CD8-positive, alpha-beta memory T cell (primary cell): Measurements from ENCODE around the gene DSCAML1. TPM values are rescaled to one million over a fixed set of nuclear protein-coding genes. Genes with fewer than 3 reads are reported as not detected.

Source experiments
- CTCF ChIA-PET: fragments of 350-600 bp; sonication (Branson Sonifier 250); formaldehyde crosslinking; loops from one replicate; lab custom pipeline; 2021; ENCODE audit warnings: antibody characterized with exemption; lab: Charles Lee
- POLR2A ChIA-PET: fragments of 350-600 bp; sonication (Branson Sonifier 250); formaldehyde crosslinking; loops from one replicate; lab custom pipeline; 2021; ENCODE audit warnings: antibody characterized with exemption; lab: Charles Lee
- DNase-seq, 5 donors: peaks; one replicate each; pipeline versions ENCODE4 v3.0.0 to v3.0.0-alpha.2; 2020 to 2022; ENCODE audit warnings: mixed read lengths in 1 of 5
- H3K27ac ChIP-seq: one replicate; pipeline ENCODE4 v1.7.0; 2013; ENCODE audit warnings: low read depth, mild to moderate bottlenecking, low read length, moderate library complexity
- H3K27me3 ChIP-seq: 2 replicates; pipeline ENCODE4 v1.7.0; 2013; ENCODE audit warnings: low read length, mild to moderate bottlenecking; ENCODE audit not compliant: insufficient read depth, poor library complexity, severe bottlenecking
- H3K36me3 ChIP-seq: 2 replicates; pipeline ENCODE4 v1.7.0; 2013; ENCODE audit warnings: mild to moderate bottlenecking, low read length, moderate library complexity; ENCODE audit not compliant: insufficient read depth
- H3K4me1 ChIP-seq: 2 replicates; pipeline ENCODE4 v1.7.0; 2013; ENCODE audit warnings: mild to moderate bottlenecking, low read length, moderate library complexity; ENCODE audit not compliant: insufficient read depth
- H3K4me3 ChIP-seq: 2 replicates; pipeline ENCODE4 v1.7.0; 2013; ENCODE audit warnings: mild to moderate bottlenecking, low read length
- H3K9me3 ChIP-seq: 2 replicates; pipeline ENCODE4 v1.7.0; 2013; ENCODE audit warnings: mild to moderate bottlenecking, low read length
- H3K27ac Mint-ChIP-seq, 8 donors: one replicate each; pipeline ENCODE4 v1.8.0; 2020 to 2021; ENCODE audit warnings: mixed read lengths in 8 of 8, mild to moderate bottlenecking in 6 of 8, inconsistent platforms in 3 of 8, moderate library complexity in 3 of 8
- H3K27me3 Mint-ChIP-seq, 2 donors: one replicate each; pipeline ENCODE4 v1.8.0; 2020 to 2021; ENCODE audit warnings: mixed read lengths in 2 of 2, mild to moderate bottlenecking in 1 of 2, moderate library complexity in 1 of 2
- H3K36me3 Mint-ChIP-seq, 3 donors: one replicate each; pipeline ENCODE4 v1.8.0; 2020 to 2021; ENCODE audit warnings: mixed read lengths in 3 of 3, inconsistent platforms in 1 of 3, mild to moderate bottlenecking in 1 of 3
- H3K4me1 Mint-ChIP-seq, 3 donors: one replicate each; pipeline ENCODE4 v1.8.0; 2020 to 2021; ENCODE audit warnings: mixed read lengths in 3 of 3, inconsistent platforms in 1 of 3, mild to moderate bottlenecking in 1 of 3
- H3K4me3 Mint-ChIP-seq, 7 donors: one replicate each; pipeline ENCODE4 v1.8.0; 2020 to 2021; ENCODE audit warnings: mixed read lengths in 7 of 7, mild to moderate bottlenecking in 6 of 7, moderate library complexity in 4 of 7, inconsistent platforms in 2 of 7
- H3K9me3 Mint-ChIP-seq, 5 donors: one replicate each; pipeline ENCODE4 v1.8.0; 2020 to 2022; ENCODE audit warnings: mixed read lengths in 5 of 5, mild to moderate bottlenecking in 3 of 5, moderate library complexity in 2 of 5, inconsistent platforms in 1 of 5
- polyA plus RNA-seq: library from polyadenylated mRNA; unstranded; fragments of 300-500 nt; fragmentation: Illumina TruSeq; gene quantifications from one replicate; pipeline ENCODE4 v1.2.3, GENCODE V29; 2021
- total RNA-seq, 2 experiments: library from RNA; stranded (reverse); gene quantifications; one replicate each; pipeline ENCODE4 v1.2.3, GENCODE V29; 2021

DSCAML1 gene
- total and polyA plus RNA-seq, 3 experiments from 2014 or later: 0.48 to 0.91 TPM; not detected in 1

- POLR2A ChIA-PET: no interaction called here
- H3K27me3 Mint-ChIP-seq: peaks cover 9 to 22% of the 10 kb centered on the region in 2 donors
- peak overlapping the region in 1 of 7 donors; percentile 60 for H3K4me3 Mint-ChIP-seq
- no peaks in the 10 kb centered on the region for H3K36me3 ChIP-seq
- no peak overlapping the region for H3K27ac ChIP-seq
- no peak for DNase-seq
- H3K27me3 ChIP-seq: no peaks in the 10 kb centered on the region
- H3K9me3 ChIP-seq: no peaks in the 10 kb centered on the region
- H3K4me3 ChIP-seq: no peak overlapping the region
- no peaks in the 10 kb centered on the region for H3K9me3 Mint-ChIP-seq
- H3K4me1 Mint-ChIP-seq: no peaks in the 10 kb centered on the region
- no peaks in the 10 kb centered on the region for H3K4me1 ChIP-seq
- H3K27ac Mint-ChIP-seq: no peak overlapping the region
- CTCF ChIA-PET: no interaction called here
- H3K36me3 Mint-ChIP-seq: no peaks in the 10 kb centered on the region
Observed at GRCh38 chr11:117529816-117530215, 267.2 kb downstream of the DSCAML1 start.

- H3K9me3 Mint-ChIP-seq: no peaks in the 10 kb centered on the region
- Histone ChIP-seq H3K27me3 (no peaks in the 10 kb centered on the region), H3K27ac (no peak overlapping the region), H3K9me3 (no peaks in the 10 kb centered on the region), H3K36me3 (no peaks in the 10 kb centered on the region), H3K4me3 (no peak overlapping the region), H3K4me1 (no peaks in the 10 kb centered on the region)
- ChIA-PET POLR2A (interaction anchor here (0.9 kb wide), 1 partner anchor 28 kb away, joined by 3 read pairs; no protein-coding TSS in a partner anchor), CTCF (no interaction called here)
- no peak for DNase-seq
- H3K4me3 Mint-ChIP-seq: no peak overlapping the region
- H3K36me3 Mint-ChIP-seq: no peaks in the 10 kb centered on the region
- H3K27ac Mint-ChIP-seq: peak overlapping the region in 1 of 8 donors; percentile 67
- no peaks in the 10 kb centered on the region for H3K4me1 Mint-ChIP-seq
- peaks cover 8 to 22% of the 10 kb centered on the region in 2 donors for H3K27me3 Mint-ChIP-seq
Observed at GRCh38 chr11:117528097-117528721, 268.8 kb downstream of the DSCAML1 start.

- no peaks in the 10 kb centered on the region for H3K4me1 Mint-ChIP-seq
- H3K36me3 Mint-ChIP-seq: no peaks in the 10 kb centered on the region
- H3K27me3 Mint-ChIP-seq: peaks cover 8 to 22% of the 10 kb centered on the region in 2 donors
- Histone ChIP-seq H3K36me3 (no peaks in the 10 kb centered on the region), H3K9me3 (no peaks in the 10 kb centered on the region), H3K4me1 (no peaks in the 10 kb centered on the region), H3K27ac (no peak overlapping the region), H3K27me3 (no peaks in the 10 kb centered on the region), H3K4me3 (no peak overlapping the region)
- POLR2A ChIA-PET: interaction anchor here (0.9 kb wide), 1 partner anchor 27 kb away, joined by 3 read pairs; no protein-coding TSS in a partner anchor
- no peak overlapping the region for H3K27ac Mint-ChIP-seq
- CTCF ChIA-PET: no interaction called here
- no peak for DNase-seq
- no peak overlapping the region for H3K4me3 Mint-ChIP-seq
- no peaks in the 10 kb centered on the region for H3K9me3 Mint-ChIP-seq
Observed at GRCh38 chr11:117527271-117527670, 269.7 kb downstream of the DSCAML1 start.

- Mint-ChIP-seq H3K36me3 (no peaks in the 10 kb centered on the region), H3K9me3 (no peaks in the 10 kb centered on the region), H3K27me3 (peaks cover 8 to 19% of the 10 kb centered on the region in 2 donors), H3K4me3 (no peak overlapping the region), H3K27ac (no peak overlapping the region), H3K4me1 (no peaks in the 10 kb centered on the region)
- Histone ChIP-seq H3K4me1 (no peaks in the 10 kb centered on the region), H3K27me3 (no peaks in the 10 kb centered on the region), H3K9me3 (no peaks in the 10 kb centered on the region), H3K4me3 (no peak overlapping the region), H3K27ac (no peak overlapping the region), H3K36me3 (no peaks in the 10 kb centered on the region)
- ChIA-PET CTCF (no interaction called here), POLR2A (no interaction called here)
- no peak for DNase-seq
Observed at GRCh38 chr11:117525866-117526542, 271.0 kb downstream of the DSCAML1 start.

GRCh38 chr11:117524468-117525183, 272.4 kb downstream of the DSCAML1 start:
- H3K27ac ChIP-seq: no peak overlapping the region
- H3K36me3 Mint-ChIP-seq: peaks cover 0 to 2% (median 0%) of the 10 kb centered on the region in 3 donors
- DNase-seq: no peak
- no peak overlapping the region for H3K4me3 Mint-ChIP-seq
- no peaks in the 10 kb centered on the region for H3K9me3 Mint-ChIP-seq
- H3K27me3 ChIP-seq: no peaks in the 10 kb centered on the region
- no peak overlapping the region for H3K27ac Mint-ChIP-seq
- no peak overlapping the region for H3K4me3 ChIP-seq
- no peaks in the 10 kb centered on the region for H3K4me1 Mint-ChIP-seq
- H3K27me3 Mint-ChIP-seq: peaks cover 4 to 9% of the 10 kb centered on the region in 2 donors
- no peaks in the 10 kb centered on the region for H3K9me3 ChIP-seq
- POLR2A ChIA-PET: no interaction called here
- CTCF ChIA-PET: no interaction called here
- no peaks in the 10 kb centered on the region for H3K4me1 ChIP-seq
- H3K36me3 ChIP-seq: no peaks in the 10 kb centered on the region

- no peaks in the 10 kb centered on the region for H3K27me3 ChIP-seq
- H3K4me3 Mint-ChIP-seq: no peak overlapping the region
- H3K27ac ChIP-seq: no peak overlapping the region
- peaks cover 4 to 9% of the 10 kb centered on the region in 2 donors for H3K27me3 Mint-ChIP-seq
- peaks cover 0 to 2% (median 0%) of the 10 kb centered on the region in 3 donors for H3K36me3 Mint-ChIP-seq
- H3K4me1 ChIP-seq: no peaks in the 10 kb centered on the region
- no peaks in the 10 kb centered on the region for H3K9me3 ChIP-seq
- H3K4me1 Mint-ChIP-seq: no peaks in the 10 kb centered on the region
- ChIA-PET POLR2A (no interaction called here), CTCF (no interaction called here)
- H3K36me3 ChIP-seq: no peaks in the 10 kb centered on the region
- no peaks in the 10 kb centered on the region for H3K9me3 Mint-ChIP-seq
- no peak overlapping the region for H3K27ac Mint-ChIP-seq
- no peak overlapping the region for H3K4me3 ChIP-seq
- DNase-seq: no peak
Observed at GRCh38 chr11:117523680-117524079, 273.3 kb downstream of the DSCAML1 start.

- Histone ChIP-seq H3K27me3 (no peaks in the 10 kb centered on the region), H3K4me3 (no peak overlapping the region), H3K36me3 (no peaks in the 10 kb centered on the region), H3K27ac (no peak overlapping the region), H3K9me3 (no peaks in the 10 kb centered on the region), H3K4me1 (no peaks in the 10 kb centered on the region)
- no peaks in the 10 kb centered on the region for H3K9me3 Mint-ChIP-seq
- H3K27me3 Mint-ChIP-seq: peaks cover 2% of the 10 kb centered on the region in 2 donors
- POLR2A ChIA-PET: no interaction called here
- no peak for DNase-seq
- H3K4me3 Mint-ChIP-seq: no peak overlapping the region
- peaks cover 0 to 5% (median 0%) of the 10 kb centered on the region in 3 donors for H3K36me3 Mint-ChIP-seq
- CTCF ChIA-PET: no interaction called here
- H3K4me1 Mint-ChIP-seq: no peaks in the 10 kb centered on the region
- H3K27ac Mint-ChIP-seq: no peak overlapping the region
Observed at GRCh38 chr11:117521974-117522373, 275.0 kb downstream of the DSCAML1 start.

GRCh38 chr11:117520966-117521365, 276.1 kb downstream of the DSCAML1 start:
- ChIA-PET CTCF (no interaction called here), POLR2A (no interaction called here)
- Histone ChIP-seq H3K27ac (no peak overlapping the region), H3K27me3 (no peaks in the 10 kb centered on the region), H3K4me1 (no peaks in the 10 kb centered on the region), H3K36me3 (no peaks in the 10 kb centered on the region), H3K9me3 (no peaks in the 10 kb centered on the region), H3K4me3 (no peak overlapping the region)
- H3K27me3 Mint-ChIP-seq: peaks cover 0 to 2% of the 10 kb centered on the region in 2 donors
- H3K36me3 Mint-ChIP-seq: peaks cover 0 to 5% (median 0%) of the 10 kb centered on the region in 3 donors
- no peaks in the 10 kb centered on the region for H3K9me3 Mint-ChIP-seq
- H3K27ac Mint-ChIP-seq: no peak overlapping the region
- H3K4me1 Mint-ChIP-seq: no peaks in the 10 kb centered on the region
- H3K4me3 Mint-ChIP-seq: no peak overlapping the region
- no peak for DNase-seq
